ENCODE measurements around the gene ACSM3.

- no peak for TF ChIP-seq EZH2 (IDR thresholded peaks at IDR 0.05; ENCODE audit: insufficient read depth, poor library complexity, severe bottlenecking)
- no peak for TF ChIP-seq EZH2phosphoT487 (IDR thresholded peaks at IDR 0.05; ENCODE audit: insufficient read depth, low read depth)
Observed at GRCh38 chr16:20806168-20807050, 42.6 kb downstream of the ACSM3 start, which contains the start of the genes ERI2 and REXO5.
